Activated CD4-positive, alpha-beta T cell treated with anti-CD3 and anti-CD28 coated beads, Interleukin-2, amount 50 U/mL, for 24 hours (primary cell): ENCODE data around the gene MFSD11.
A peak's percentile ranks its signal among the peaks of the same experiment; 100 is the strongest.
"Not testable (repeated sequence)": the region's sequence is repeated elsewhere in the genome, so short reads cannot be mapped to it uniquely, and the experiment has no call there.

ENCODE experiments used
- DNase-seq, 2 donors: peaks; one replicate each; pipeline ENCODE4 v3.0.0-alpha.2; 2020; ENCODE audit warnings: low read depth in 1 of 2, low spot score in 1 of 2

The MFSD11 gene

GRCh38 chr17:76745785-76746184 is 7.9 kb downstream of the MFSD11 start:
- DNase-seq, result not testable (repeated sequence)

GRCh38 chr17:76747716-76748363 is 9.9 kb downstream of the MFSD11 start:
- no peak for DNase-seq

GRCh38 chr17:76748657-76749056 is 10.7 kb downstream of the MFSD11 start:
- no peak for DNase-seq

GRCh38 chr17:76751416-76751993 is 13.6 kb downstream of the MFSD11 start:
- DNase-seq, result no peak

- DNase-seq, result no peak
Observed at GRCh38 chr17:76752006-76752405, 14.1 kb downstream of the MFSD11 start.

- no peak for DNase-seq
Observed at GRCh38 chr17:76753061-76753961, 15.4 kb downstream of the MFSD11 start.

- DNase-seq, result no peak
Observed at GRCh38 chr17:76755285-76755684, 17.4 kb downstream of the MFSD11 start.

- DNase-seq, result no peak
Observed at GRCh38 chr17:76757256-76757655, 19.3 kb downstream of the MFSD11 start.

- no peak for DNase-seq
Observed at GRCh38 chr17:76758570-76758969, 20.7 kb downstream of the MFSD11 start.

GRCh38 chr17:76772842-76773525 is 35.1 kb downstream of the MFSD11 start:
- peak in 1 of 2 donors; percentile 35 for DNase-seq

GRCh38 chr17:76775021-76775600 is 37.2 kb downstream of the MFSD11 start:
- DNase-seq, result no peak

GRCh38 chr17:76781056-76781982 is 43.4 kb downstream of the MFSD11 start:
- DNase-seq, result no peak

- no peak for DNase-seq
Observed at GRCh38 chr17:76783146-76783545, 45.2 kb downstream of the MFSD11 start.

GRCh38 chr17:76784926-76785325 is 47.0 kb downstream of the MFSD11 start:
- DNase-seq, result no peak

- not testable (repeated sequence) for DNase-seq
Observed at GRCh38 chr17:76787866-76788265, 49.9 kb downstream of the MFSD11 start.

GRCh38 chr17:76789235-76789788 is 51.4 kb downstream of the MFSD11 start:
- no peak for DNase-seq

GRCh38 chr17:76791053-76791980 is 53.4 kb downstream of the MFSD11 start:
- DNase-seq, result peak in 1 of 2 donors; percentile 10

GRCh38 chr17:76792348-76792747 is 54.4 kb downstream of the MFSD11 start:
- DNase-seq, result no peak

- no peak for DNase-seq
Observed at GRCh38 chr17:76793775-76794174, 55.9 kb downstream of the MFSD11 start.
